GM12878 (cell line): ENCODE results near the gene FHIP1A. TPM values are rescaled to one million over a fixed set of nuclear protein-coding genes. Genes with fewer than 3 reads are reported as not detected.
A peak's percentile ranks its signal among the peaks of the same experiment; 100 is the strongest.

Experiments used
- BMI1 ChIP-seq: fragments of 450-650 bp; IDR thresholded peaks from 2 replicates; pipeline ENCODE4 v1.6.1; 2016; ENCODE audit warnings: mild to moderate bottlenecking, moderate library complexity, borderline replicate concordance
- CEBPB ChIP-seq, 2 experiments: fragments of 150-350 bp in 1 of 2; IDR thresholded peaks; 2 replicates each; pipeline ENCODE4 v1.6.1; 2012 to 2014; ENCODE audit warnings: low read depth in 2 of 2, low read length in 2 of 2, borderline replicate concordance in 1 of 2, inconsistent platforms in 1 of 2
- JUNB ChIP-seq: IDR thresholded peaks from 2 replicates; pipeline ENCODE4 v1.6.1; 2016; ENCODE audit warnings: antibody characterized with exemption, mild to moderate bottlenecking
- MYC ChIP-seq: IDR thresholded peaks from 2 replicates; pipeline ENCODE4 v1.6.1; 2011; ENCODE audit warnings: mild to moderate bottlenecking, low read length, moderate library complexity, inconsistent platforms; ENCODE audit not compliant: insufficient read depth, insufficient replicate concordance, insufficient read length, severe bottlenecking
- NBN ChIP-seq: fragments of 450-650 bp; IDR thresholded peaks from 2 replicates; pipeline ENCODE4 v1.6.1; 2016
- PKNOX1 ChIP-seq: fragments of 450-650 bp; IDR thresholded peaks from 2 replicates; pipeline ENCODE4 v1.6.1; 2016; ENCODE audit warnings: mild to moderate bottlenecking
- RB1 ChIP-seq: fragments of 450-650 bp; formaldehyde crosslinking; IDR thresholded peaks from 2 replicates; pipeline ENCODE4 v1.6.1; 2017; ENCODE audit warnings: mild to moderate bottlenecking, borderline replicate concordance
- RELB ChIP-seq: fragments of 450-650 bp; IDR thresholded peaks from 2 replicates; pipeline ENCODE4 v1.6.1; 2017; ENCODE audit warnings: low read depth, mild to moderate bottlenecking, moderate library complexity
- SIN3A ChIP-seq: IDR thresholded peaks from 2 replicates; pipeline ENCODE4 v1.6.1; 2012; ENCODE audit warnings: low read depth, low read length, improper control_type of control experiment
- SMAD5 ChIP-seq: IDR thresholded peaks from 2 replicates; pipeline ENCODE4 v1.6.1; 2016; ENCODE audit warnings: antibody characterized with exemption, low read depth
- STAT1 ChIP-seq: fragments of 450-650 bp; conservative IDR thresholded peaks from 2 replicates; pipeline ENCODE4 v1.6.1; 2014; ENCODE audit warnings: antibody characterized with exemption, mild to moderate bottlenecking
- STAT3 ChIP-seq: IDR thresholded peaks from 2 replicates; pipeline ENCODE4 v1.6.1; 2011; ENCODE audit warnings: low read depth, low read length, improper control_type of control experiment
- TBL1XR1 ChIP-seq: IDR thresholded peaks from 2 replicates; pipeline ENCODE4 v1.6.1; 2012; ENCODE audit warnings: low read depth, low read length, improper control_type of control experiment
- TCF7 ChIP-seq: IDR thresholded peaks from 2 replicates; pipeline ENCODE4 v1.6.1; 2014; ENCODE audit warnings: antibody characterized with exemption, borderline replicate concordance
- USF1 ChIP-seq: IDR thresholded peaks from 2 replicates; pipeline ENCODE4 v1.6.1; 2011; ENCODE audit warnings: borderline replicate concordance, low read depth, mild to moderate bottlenecking, moderate library complexity, mixed read lengths, low read length; ENCODE audit not compliant: insufficient read depth; ENCODE audit errors: extremely low read length
- USF2 ChIP-seq: IDR thresholded peaks from 2 replicates; pipeline ENCODE4 v1.6.1; 2011; ENCODE audit warnings: low read depth, low read length, improper control_type of control experiment, borderline replicate concordance
- YBX1 ChIP-seq: fragments of 450-650 bp; IDR thresholded peaks from 2 replicates; pipeline ENCODE4 v1.6.1; 2016; ENCODE audit warnings: antibody characterized with exemption
- polyA plus RNA-seq, 11 experiments: library from polyadenylated mRNA; depleted of rRNA in 4 of 11; unstranded in 6 of 11; stranded (reverse) in 5 of 11; fragments of >200 nt; fragmentation: Nextera tagmentation in 4 of 11; fragmentation: Illumina TruSeq in 1 of 11; extraction: Ambion mirVana in 4 of 11; extraction: Trizol in 1 of 11; gene quantifications; 1 replicate in 1 of 11; 2 replicates in 10 of 11; pipeline versions ENCODE4 v1.2.1 to v1.2.3, GENCODE V29; 2011 to 2016; ENCODE audit warnings: inconsistent platforms in 2 of 11, missing spikeins in 2 of 11, low read depth in 1 of 11
- total RNA-seq, 4 experiments: library from RNA; depleted of rRNA in 3 of 4; stranded (reverse); fragments of >200 nt in 3 of 4; fragmentation: Illumina TruSeq in 1 of 4; extraction: Trizol in 1 of 4; gene quantifications; 2 replicates each; pipeline versions ENCODE4 v1.2.1 to v1.2.3, GENCODE V29; 2013 to 2021

FHIP1A gene
- total and polyA plus RNA-seq, 10 of the 15 experiments (the other 5 are each of a cell fraction or from before 2014, with no cell fraction given): 0.02 to 5.5 (median 0.13) TPM; not detected in 1

- TF ChIP-seq JUNB: no peak
- TF ChIP-seq TCF7: no peak
- peak; percentile 45; the same call in 1 of the 2 replicates for TF ChIP-seq RELB
- no peak for TF ChIP-seq USF1
- TF ChIP-seq TBL1XR1: peak; percentile 71; the same call in 1 of the 2 replicates
- TF ChIP-seq RB1: no peak
- no peak for TF ChIP-seq NBN
- 0 out of 2 replicates have a peak, but pooled peaks have one; percentile 4 for TF ChIP-seq PKNOX1
- TF ChIP-seq STAT1: no peak
- no peak for TF ChIP-seq MYC
- TF ChIP-seq USF2: no peak
- no peak for TF ChIP-seq YBX1
- TF ChIP-seq SMAD5: no peak
- TF ChIP-seq SIN3A: no peak
- TF ChIP-seq CEBPB (IDR thresholded peaks at IDR 0.05; ENCODE audit: borderline replicate concordance in 1 of 2, low read depth in 2 of 2, low read length in 2 of 2): no peak
- TF ChIP-seq BMI1: peak; percentile 45; the same call in 1 of the 2 replicates
- no peak for TF ChIP-seq STAT3
These were observed 1.3 kb upstream of the FHIP1A start (continued) for GRCh38 chr4:151407466-151408379.
